ENCODE results near the gene CLDN15. TPM values are rescaled to one million over a fixed set of nuclear protein-coding genes. Genes with fewer than 3 reads are reported as not detected.

CLDN15 gene, protein sequence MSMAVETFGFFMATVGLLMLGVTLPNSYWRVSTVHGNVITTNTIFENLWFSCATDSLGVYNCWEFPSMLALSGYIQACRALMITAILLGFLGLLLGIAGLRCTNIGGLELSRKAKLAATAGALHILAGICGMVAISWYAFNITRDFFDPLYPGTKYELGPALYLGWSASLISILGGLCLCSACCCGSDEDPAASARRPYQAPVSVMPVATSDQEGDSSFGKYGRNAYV
- total RNA-seq = 4.1 TPM in 2 replicates

DNA sequence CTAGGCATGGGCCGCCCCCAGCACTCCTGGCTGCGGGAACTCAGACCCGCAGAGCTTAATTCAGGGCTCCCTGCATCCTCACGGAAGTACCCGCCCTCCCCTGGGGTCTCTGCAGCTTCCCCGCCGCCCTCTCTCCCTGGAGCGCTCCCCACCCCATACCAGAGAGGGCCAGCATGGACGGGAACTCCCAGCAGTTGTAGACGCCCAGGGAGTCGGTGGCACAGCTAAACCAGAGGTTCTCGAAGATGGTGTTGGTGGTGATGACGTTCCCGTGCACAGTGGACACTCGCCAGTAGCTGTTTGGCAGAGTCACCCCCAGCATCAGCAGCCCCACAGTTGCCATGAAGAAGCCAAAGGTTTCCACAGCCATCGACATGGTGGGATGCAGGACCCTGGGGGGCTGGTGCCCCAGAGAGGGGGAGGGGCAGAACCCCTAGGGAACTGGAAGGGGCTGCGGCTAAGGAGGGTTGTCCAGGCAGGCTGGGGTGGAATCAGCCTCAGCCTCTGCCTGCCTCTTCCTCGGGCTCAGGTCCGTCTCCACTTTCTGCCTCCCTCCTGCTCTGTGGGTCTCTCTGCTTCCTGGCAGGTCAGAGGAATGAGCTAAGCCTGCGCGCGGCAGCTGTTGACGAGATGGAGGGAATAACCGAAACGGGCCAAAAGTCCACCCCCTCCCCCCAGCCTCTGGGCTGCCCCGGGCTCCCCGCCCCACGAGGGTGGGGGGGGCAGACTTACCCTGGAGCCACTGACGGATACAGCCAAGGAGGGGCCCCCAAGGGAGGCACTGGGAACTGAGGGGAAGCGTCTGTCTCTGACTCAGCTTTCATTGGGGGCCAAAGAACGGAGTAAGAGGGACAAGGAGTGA, at the start of gene CLDN15:
CLDN15 (minus strand) TSS at position 597 of the 862 bp plus-strand sequence; CDS start at position 376, 221 bp downstream.

DNA sequence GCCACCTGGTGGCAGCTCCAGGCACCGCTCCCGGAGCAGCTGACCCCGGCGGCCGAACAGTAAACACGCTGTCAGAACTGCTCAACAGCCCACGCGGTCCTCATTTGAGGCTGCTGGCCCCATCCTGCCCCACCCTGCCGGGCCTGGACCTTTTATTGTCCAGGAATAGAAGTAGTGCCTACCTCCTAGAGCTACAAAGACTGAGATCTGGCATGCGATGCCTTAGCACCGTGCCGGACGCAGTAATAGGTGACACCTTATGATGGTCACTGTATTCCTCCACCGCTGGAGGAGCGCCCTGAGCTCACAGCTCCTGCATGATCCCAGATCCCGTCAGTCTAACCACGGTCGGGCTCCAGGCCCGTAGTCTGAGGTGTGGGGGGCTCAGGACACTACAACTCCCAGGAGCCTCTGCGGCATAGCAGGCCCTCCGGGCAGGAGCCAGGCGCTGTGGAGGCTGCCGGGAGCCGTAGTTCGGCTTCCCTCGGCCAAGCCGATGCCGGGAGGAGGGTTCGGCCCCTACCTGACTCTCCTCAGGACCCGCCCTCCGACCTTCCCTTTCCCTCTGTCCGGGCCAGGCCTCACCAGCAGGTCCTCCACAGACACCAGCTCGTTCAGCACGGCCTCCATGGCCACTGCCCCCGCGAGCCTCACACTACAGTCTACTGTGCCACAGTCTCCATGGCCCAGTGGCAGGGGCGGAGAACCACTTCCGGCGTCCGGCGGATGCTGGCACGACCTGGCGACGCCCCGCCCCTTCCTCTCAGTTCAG, 7.0 kb upstream of the CLDN15 start, which contains the start of gene FIS1:
FIS1 (minus strand) TSS at position 707 of the 772 bp plus-strand sequence; CDS start at position 630, 77 bp downstream.

DNA sequence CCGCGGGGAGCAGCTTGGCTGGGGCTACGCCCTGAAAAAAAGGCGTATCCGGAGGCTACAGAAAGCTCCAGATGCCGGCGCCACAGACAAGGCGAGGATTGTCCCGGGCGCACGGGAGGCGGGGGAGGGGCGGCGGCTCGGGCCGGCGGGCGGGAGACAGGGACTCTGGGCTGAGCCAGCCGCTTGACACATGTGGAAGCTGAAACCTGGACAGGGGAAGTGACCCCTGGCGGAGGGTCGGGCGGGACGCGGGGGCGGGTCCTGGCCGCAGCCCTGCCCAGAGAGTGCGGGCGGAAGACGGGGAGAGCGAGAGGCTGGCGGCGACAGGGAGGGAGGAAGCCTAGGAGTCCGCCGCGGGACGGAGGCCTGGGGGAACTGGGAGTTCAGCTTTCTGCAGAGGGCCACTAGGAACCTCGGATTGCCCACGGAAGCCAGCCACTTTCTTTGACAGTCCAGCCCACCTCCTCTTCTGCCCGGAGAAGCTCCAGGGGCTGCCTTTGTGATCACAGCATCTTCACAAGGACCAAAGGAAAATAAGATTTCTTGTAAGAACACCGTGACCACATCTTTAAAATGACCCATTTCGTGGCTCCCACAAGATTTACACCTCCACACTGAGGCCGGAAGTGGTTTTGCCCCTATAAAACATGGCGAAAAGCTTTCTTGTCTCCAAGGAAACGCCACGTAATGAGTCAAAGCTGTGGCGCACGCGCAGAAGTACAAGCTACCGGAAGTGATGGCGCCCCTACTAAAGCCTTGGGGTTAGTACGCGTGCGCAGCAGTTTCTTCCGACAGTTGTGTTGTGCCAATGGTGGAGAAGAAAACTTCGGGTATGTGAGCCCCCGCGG, 20.0 kb downstream of the CLDN15 start, which contains the start of the genes PLOD3 and ZNHIT1:
PLOD3 (minus strand) TSS at position 194 of the 848 bp plus-strand sequence. CDS start 307 bp downstream, outside the sequence.
ZNHIT1 (plus strand) TSS at position 778 of the 848 bp plus-strand sequence; CDS start at position 809, 31 bp downstream.

DNA sequence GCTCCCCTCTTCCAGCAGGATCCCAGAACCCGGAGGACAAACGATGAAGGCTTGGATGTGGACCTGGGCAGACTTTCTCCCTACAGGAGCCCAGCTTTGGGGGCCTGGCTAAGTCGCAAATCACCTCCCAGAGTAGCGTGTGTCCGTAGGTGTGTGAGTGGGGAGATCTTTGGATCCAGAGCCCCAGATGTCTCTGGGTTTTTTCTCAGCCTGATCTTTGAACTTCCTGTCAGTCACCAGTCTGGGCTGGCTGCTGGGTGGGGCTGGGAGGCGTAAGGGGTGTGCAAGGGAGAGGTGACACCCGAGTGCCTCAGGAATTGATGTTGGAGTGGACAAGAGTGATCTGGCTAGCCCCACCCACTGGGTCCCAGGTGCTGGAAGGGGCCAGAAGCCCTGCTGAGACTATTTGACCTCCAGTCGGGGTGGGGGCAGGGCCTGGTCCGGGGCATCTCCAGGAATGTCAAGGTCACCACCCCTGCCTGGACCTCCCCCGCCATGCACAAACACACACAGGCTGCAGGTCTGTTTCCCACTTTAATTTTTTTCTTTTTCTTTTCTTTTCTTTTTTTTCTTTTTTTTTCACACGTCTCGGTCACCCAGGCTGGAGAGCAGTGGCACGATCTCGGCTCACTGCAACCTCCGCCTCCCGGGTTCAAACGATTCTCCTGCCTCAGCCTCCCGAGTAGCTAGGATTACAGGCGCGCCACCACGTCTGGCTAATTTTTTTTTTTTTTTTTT, 36.6 kb downstream of the CLDN15 start, which contains the start of gene MOGAT3:
MOGAT3 (minus strand) TSS at position 175 of the 738 bp plus-strand sequence. CDS start 182 bp downstream, outside the sequence.

Small RNA genes within 50 kb of the gene (small RNA-seq; reads per million reads assigned to genes)
- gene RNU6-1104P = not detected

Other genes starting within 250 kb of the CLDN15 start
- gene MUC17, start 217.7 kb downstream of the CLDN15 start, total RNA-seq = not detected in 2 replicates
- 20.4 and 25.3 TPM in 2 replicates for gene TRIM56, start 152.3 kb downstream of the CLDN15 start, total RNA-seq
- 290 and 467 TPM in 2 replicates for gene SERPINE1, start 110.7 kb downstream of the CLDN15 start, total RNA-seq
- gene AP1S1, start 83.3 kb downstream of the CLDN15 start, total RNA-seq = 124 and 145 TPM in 2 replicates
- 0.16 TPM in 1 of 2 replicates, not detected in the other for gene VGF, start 72.2 kb downstream of the CLDN15 start, total RNA-seq
- gene NAT16, start 57.5 kb downstream of the CLDN15 start, total RNA-seq = not detected in 2 replicates
- gene MOGAT3, start 36.8 kb downstream of the CLDN15 start, total RNA-seq = not detected in 2 replicates
- 84.5 and 87.3 TPM in 2 replicates for gene PLOD3, start 20.2 kb downstream of the CLDN15 start, total RNA-seq
- gene ZNHIT1, start 19.6 kb downstream of the CLDN15 start, total RNA-seq = 49.8 and 60.1 TPM in 2 replicates
- gene FIS1, start 7.3 kb upstream of the CLDN15 start, total RNA-seq = 88.1 and 118 TPM in 2 replicates
- 26.6 and 31.0 TPM in 2 replicates for gene IFT22, start 84.0 kb upstream of the CLDN15 start, total RNA-seq
- gene COL26A1, start 125.1 kb upstream of the CLDN15 start, total RNA-seq = not detected in 2 replicates